Measurements from ENCODE around the gene USF1. TPM values are rescaled to one million over a fixed set of nuclear protein-coding genes. Genes with fewer than 3 reads are reported as not detected.

USF1 gene
- total RNA-seq, 1 experiment from 2014 or later = 102 TPM

GRCh38 chr1:161082483-161082882 lies 36.7 kb upstream of the USF1 start:
- Histone ChIP-seq H3K36me3 (no peaks in the 10 kb centered on the region), H3K4me3 (no peak overlapping the region)
- DNase-seq = no peak

GRCh38 chr1:161081519-161081918 lies 35.7 kb upstream of the USF1 start:
- no peak for DNase-seq
- H3K36me3 ChIP-seq = no peaks in the 10 kb centered on the region
- no peak overlapping the region for H3K4me3 ChIP-seq
- no peaks in the 10 kb centered on the region for H3K9me3 ChIP-seq
- no peaks in the 10 kb centered on the region for H3K27me3 ChIP-seq

More at GRCh38 chr1:161082483-161082882, 36.7 kb upstream of the USF1 start:
- no peaks in the 10 kb centered on the region for H3K27me3 ChIP-seq
- H3K9me3 ChIP-seq = no peaks in the 10 kb centered on the region

GRCh38 chr1:161080441-161081405 lies 34.9 kb upstream of the USF1 start:
- no peak overlapping the region for H3K4me3 ChIP-seq
- no peaks in the 10 kb centered on the region for H3K27me3 ChIP-seq
- no peaks in the 10 kb centered on the region for H3K9me3 ChIP-seq
- no peak for DNase-seq
- no peaks in the 10 kb centered on the region for H3K36me3 ChIP-seq

GRCh38 chr1:161079436-161080110 lies 33.8 kb upstream of the USF1 start:
- Histone ChIP-seq H3K36me3 (no peaks in the 10 kb centered on the region), H3K4me3 (no peak overlapping the region), H3K9me3 (no peaks in the 10 kb centered on the region), H3K27me3 (no peaks in the 10 kb centered on the region)
- DNase-seq = no peak

- no peak for DNase-seq
- Histone ChIP-seq H3K4me3 (no peak overlapping the region), H3K36me3 (no peaks in the 10 kb centered on the region), H3K9me3 (no peaks in the 10 kb centered on the region), H3K27me3 (no peaks in the 10 kb centered on the region)
These were observed 31.6 kb upstream of the USF1 start for GRCh38 chr1:161077426-161077825.

- no peak for DNase-seq
- H3K4me3 ChIP-seq = no peak overlapping the region
- H3K9me3 ChIP-seq = no peaks in the 10 kb centered on the region
- H3K27me3 ChIP-seq = no peaks in the 10 kb centered on the region
- H3K36me3 ChIP-seq = no peaks in the 10 kb centered on the region
These were observed 30.6 kb upstream of the USF1 start for GRCh38 chr1:161076410-161076809.

- Histone ChIP-seq H3K4me3 (no peak overlapping the region), H3K36me3 (no peaks in the 10 kb centered on the region), H3K27me3 (no peaks in the 10 kb centered on the region), H3K9me3 (no peaks in the 10 kb centered on the region)
- no peak for DNase-seq
These were observed 29.0 kb upstream of the USF1 start for GRCh38 chr1:161074676-161075368.

- no peaks in the 10 kb centered on the region for H3K36me3 ChIP-seq
- no peaks in the 10 kb centered on the region for H3K27me3 ChIP-seq
- H3K4me3 ChIP-seq = no peak overlapping the region
- H3K9me3 ChIP-seq = no peaks in the 10 kb centered on the region
- DNase-seq = no peak
These were observed 27.8 kb upstream of the USF1 start for GRCh38 chr1:161073474-161074121.

- DNase-seq = no peak
- no peaks in the 10 kb centered on the region for H3K27me3 ChIP-seq
- H3K4me3 ChIP-seq = no peak overlapping the region
- H3K9me3 ChIP-seq = no peaks in the 10 kb centered on the region
- no peaks in the 10 kb centered on the region for H3K36me3 ChIP-seq
These were observed 27.1 kb upstream of the USF1 start for GRCh38 chr1:161072751-161073449.

- Histone ChIP-seq H3K36me3 (no peaks in the 10 kb centered on the region), H3K4me3 (no peak overlapping the region), H3K27me3 (no peaks in the 10 kb centered on the region), H3K9me3 (no peaks in the 10 kb centered on the region)
- peak; percentile 48 for DNase-seq
These were observed 26.2 kb upstream of the USF1 start for GRCh38 chr1:161071886-161072371.

- no peak overlapping the region for H3K4me3 ChIP-seq
- H3K36me3 ChIP-seq = no peaks in the 10 kb centered on the region
- no peaks in the 10 kb centered on the region for H3K9me3 ChIP-seq
- no peak for DNase-seq
- no peaks in the 10 kb centered on the region for H3K27me3 ChIP-seq
These were observed 25.0 kb upstream of the USF1 start for GRCh38 chr1:161070761-161071160.

GRCh38 chr1:161069731-161070270 lies 24.0 kb upstream of the USF1 start, which contains the start of gene ARHGAP30:
ARHGAP30 (minus strand) TSS chr1:161069891; CDS start chr1:161069624, 267 bp downstream.
- Histone ChIP-seq H3K4me3 (no peak within 1 kb of the TSS), H3K27me3 (no peaks in the 10 kb centered on the region), H3K36me3 (no peaks in the 10 kb centered on the region), H3K9me3 (no peaks in the 10 kb centered on the region)
- no peak for DNase-seq

GRCh38 chr1:161069241-161069640 lies 23.5 kb upstream of the USF1 start:
- no peaks in the 10 kb centered on the region for H3K9me3 ChIP-seq
- no peak for DNase-seq
- no peak overlapping the region for H3K4me3 ChIP-seq
- no peaks in the 10 kb centered on the region for H3K36me3 ChIP-seq
- H3K27me3 ChIP-seq = no peaks in the 10 kb centered on the region

GRCh38 chr1:161068306-161069234 lies 22.8 kb upstream of the USF1 start:
- Histone ChIP-seq H3K9me3 (no peaks in the 10 kb centered on the region), H3K36me3 (no peaks in the 10 kb centered on the region), H3K4me3 (no peak overlapping the region), H3K27me3 (no peaks in the 10 kb centered on the region)
- no peak for DNase-seq

GRCh38 chr1:161066694-161067093 lies 20.9 kb upstream of the USF1 start:
- no peak for DNase-seq
- Histone ChIP-seq H3K36me3 (no peaks in the 10 kb centered on the region), H3K4me3 (no peak overlapping the region), H3K27me3 (no peaks in the 10 kb centered on the region), H3K9me3 (no peaks in the 10 kb centered on the region)
